ENCODE measurements around the gene INSIG2. TPM values are rescaled to one million over a fixed set of nuclear protein-coding genes. Genes with fewer than 3 reads are reported as not detected.

INSIG2 gene
- total RNA-seq, result 10 to 100 TPM; 14.6 to 27.8 (median 14.8) TPM
- long read RNA-seq, donor 1, transcript INSIG2-201 (6 exons, 2,590 nt), result major isoform, 36 of 42 reads
- long read RNA-seq, donor 1, partial matches to known transcripts, result 1 of 42 reads
- long read RNA-seq, donor 1, other reads (novel, unspliced or antisense), result 4 of 42 reads
- long read RNA-seq, donor 2, partial matches to known transcripts, result 0 of 4 reads
- long read RNA-seq, donor 2, other reads (novel, unspliced or antisense), result 2 of 4 reads

- no peak for TF ChIP-seq CTCF (IDR thresholded peaks at IDR 0.05)
- ATAC-seq, result peak; percentile 98
These were observed at the start of gene INSIG2 for GRCh38 chr2:118088051-118089024. Gene INSIG2 (plus strand): TSS chr2:118088471. CDS start chr2:118096557, 8,086 bp downstream.

GRCh38 chr2:118040891-118041290 is 47.4 kb upstream of the INSIG2 start:
- DNase-seq (no peak), ATAC-seq (no peak)
- intact Hi-C loops (cut with DNase I, micrococcal nuclease), result loop anchor here in 1 of 2 donors (10.0 kb wide), 1 partner anchor 814 kb away; no protein-coding TSS in a partner anchor
- Histone ChIP-seq H3K36me3 (ENCODE audit: low read depth) (no peaks in the 10 kb centered on the region), H3K9me3 (no peaks in the 10 kb centered on the region), H3K4me1 (ENCODE audit: low read depth) (no peaks in the 10 kb centered on the region), H3K4me3 (no peak overlapping the region)
- TF ChIP-seq CTCF (IDR thresholded peaks at IDR 0.05), result no peak

More at GRCh38 chr2:118088051-118089024, at the start of gene INSIG2:
- H3K4me1 ChIP-seq (ENCODE audit: low read depth), result peaks cover 11% of the 10 kb centered on the region
- no peaks in the 10 kb centered on the region for H3K9me3 ChIP-seq
- DNase-seq, result peak; percentile 95 to 98 (median 96)
- intact Hi-C loops (cut with DNase I, micrococcal nuclease), result no loop called here
- H3K4me3 ChIP-seq, result peak within 1 kb of the TSS; percentile 46
- no peaks in the 10 kb centered on the region for H3K36me3 ChIP-seq (ENCODE audit: low read depth)

- no peak for DNase-seq
- no peak for ATAC-seq
- TF ChIP-seq CTCF (IDR thresholded peaks at IDR 0.05), result no peak
- intact Hi-C loops (cut with DNase I, micrococcal nuclease), result loop anchor here in 1 of 2 donors (10.0 kb wide), 1 partner anchor 811 kb away; no protein-coding TSS in a partner anchor
- no peak overlapping the region for H3K4me3 ChIP-seq
- H3K9me3 ChIP-seq, result no peaks in the 10 kb centered on the region
- H3K4me1 ChIP-seq (ENCODE audit: low read depth), result no peaks in the 10 kb centered on the region
- no peaks in the 10 kb centered on the region for H3K36me3 ChIP-seq (ENCODE audit: low read depth)
These were observed 44.1 kb upstream of the INSIG2 start for GRCh38 chr2:118044103-118044716.

GRCh38 chr2:118044854-118045253 is 43.4 kb upstream of the INSIG2 start:
- H3K4me1 ChIP-seq (ENCODE audit: low read depth), result no peaks in the 10 kb centered on the region
- no peaks in the 10 kb centered on the region for H3K9me3 ChIP-seq
- intact Hi-C loops (cut with DNase I, micrococcal nuclease), result loop anchor here in 1 of 2 donors (10.0 kb wide), 1 partner anchor 810 kb away; no protein-coding TSS in a partner anchor
- no peak overlapping the region for H3K4me3 ChIP-seq
- no peak for TF ChIP-seq CTCF (IDR thresholded peaks at IDR 0.05)
- DNase-seq (no peak), ATAC-seq (no peak)
- H3K36me3 ChIP-seq (ENCODE audit: low read depth), result no peaks in the 10 kb centered on the region

- no peaks in the 10 kb centered on the region for H3K9me3 ChIP-seq
- no peak overlapping the region for H3K4me3 ChIP-seq
- no peak for ATAC-seq
- intact Hi-C loops (cut with DNase I, micrococcal nuclease), result loop anchor here in 1 of 2 donors (10.0 kb wide), 1 partner anchor 810 kb away; no protein-coding TSS in a partner anchor
- no peak for TF ChIP-seq CTCF (IDR thresholded peaks at IDR 0.05)
- DNase-seq, result no peak
- H3K36me3 ChIP-seq (ENCODE audit: low read depth), result no peaks in the 10 kb centered on the region
- H3K4me1 ChIP-seq (ENCODE audit: low read depth), result no peaks in the 10 kb centered on the region
These were observed 43.0 kb upstream of the INSIG2 start for GRCh38 chr2:118045286-118045685.
